DND-41 (cell line): Measurements from ENCODE around the gene EMP2.
"Not testable (repeated sequence)": the region's sequence is repeated elsewhere in the genome, so short reads cannot be mapped to it uniquely, and the experiment has no call there.

Source experiments
- ATAC-seq: fragments of 200-7000 bp; cut with Tn5 transposase; 3 replicates; pipeline ENCODE4 v1.9.1; 2021; ENCODE audit warnings: low read depth; ENCODE audit not compliant: insufficient read depth
- DNase-seq: peaks from one replicate; pipeline ENCODE4 v3.0.0-alpha.2; 2020
- H2AFZ ChIP-seq: 2 replicates; pipeline ENCODE4 v1.6.0; 2012; ENCODE audit warnings: low read depth, low read length
- H3K27ac ChIP-seq: 2 replicates; pipeline ENCODE4 v1.5.1; 2012; ENCODE audit warnings: low read length, inconsistent platforms
- H3K27me3 ChIP-seq: fragments of 200-600 bp; sonication (generic); 2 replicates; pipeline ENCODE4 v1.6.0; 2012; ENCODE audit warnings: low read length, mild to moderate bottlenecking, inconsistent platforms; ENCODE audit not compliant: insufficient read depth, poor library complexity
- H3K36me3 ChIP-seq: 2 replicates; pipeline ENCODE4 v1.5.1; 2012; ENCODE audit warnings: low read length, inconsistent platforms; ENCODE audit not compliant: insufficient read depth
- H3K4me1 ChIP-seq: 2 replicates; pipeline ENCODE4 v1.5.1; 2012; ENCODE audit warnings: mild to moderate bottlenecking, low read length; ENCODE audit not compliant: insufficient read depth
- H3K4me2 ChIP-seq: 2 replicates; pipeline ENCODE4 v1.6.0; 2012; ENCODE audit warnings: mild to moderate bottlenecking, moderate library complexity, low read length, inconsistent platforms; ENCODE audit not compliant: insufficient read depth
- H3K4me3 ChIP-seq, 2 experiments: fragments of 200-600 bp in 1 of 2; shearing (Covaris generic) in 1 of 2; 2 replicates each; pipeline ENCODE4 v1.5.1; 2012 to 2016; ENCODE audit warnings: inconsistent platforms in 2 of 2, low read length in 2 of 2, mild to moderate bottlenecking in 2 of 2, low read depth in 1 of 2, moderate library complexity in 1 of 2
- H3K79me2 ChIP-seq: 2 replicates; pipeline ENCODE4 v1.6.0; 2012; ENCODE audit warnings: low read length, inconsistent platforms; ENCODE audit not compliant: insufficient read depth
- H3K9ac ChIP-seq: 2 replicates; pipeline ENCODE4 v1.6.0; 2012; ENCODE audit warnings: low read depth, mild to moderate bottlenecking, inconsistent platforms, low read length, moderate library complexity
- H3K9me3 ChIP-seq: 2 replicates; pipeline ENCODE4 v1.5.1; 2012; ENCODE audit warnings: low read length, moderate library complexity, mild to moderate bottlenecking, inconsistent platforms; ENCODE audit not compliant: insufficient read depth, severe bottlenecking
- H4K20me1 ChIP-seq: 2 replicates; pipeline ENCODE4 v1.6.0; 2012; ENCODE audit warnings: low read length; ENCODE audit not compliant: insufficient read depth
- CTCF ChIP-seq: IDR thresholded peaks from 2 replicates; pipeline ENCODE4 v1.5.1; 2012; ENCODE audit warnings: borderline replicate concordance, low read length, moderate library complexity, mild to moderate bottlenecking; ENCODE audit not compliant: poor library complexity, severe bottlenecking; ENCODE audit errors: extremely low read depth
- EZH2 ChIP-seq: IDR thresholded peaks from 3 replicates; pipeline ENCODE4 v1.6.1; 2012; ENCODE audit warnings: borderline replicate concordance, low read depth, mild to moderate bottlenecking, moderate library complexity, low read length, inconsistent platforms; ENCODE audit not compliant: severe bottlenecking

EMP2 gene

GRCh38 chr16:10535461-10535860 is 44.9 kb downstream of the EMP2 start:
- Histone ChIP-seq H2AFZ (no peak overlapping the region), H3K4me3 (no peak overlapping the region), H3K4me2 (no peak overlapping the region), H3K79me2 (no peaks in the 10 kb centered on the region), H3K27ac (no peak overlapping the region), H3K4me1 (no peaks in the 10 kb centered on the region), H3K36me3 (no peaks in the 10 kb centered on the region), H3K9ac (no peak overlapping the region), H3K9me3 (no peaks in the 10 kb centered on the region), H4K20me1 (no peaks in the 10 kb centered on the region), H3K27me3 (no peaks in the 10 kb centered on the region)
- DNase-seq = no peak
- ATAC-seq = no peak
- TF ChIP-seq EZH2 (no peak), CTCF (no peak)

GRCh38 chr16:10534748-10535147 is 45.6 kb downstream of the EMP2 start:
- TF ChIP-seq CTCF (no peak), EZH2 (no peak)
- no peaks in the 10 kb centered on the region for H4K20me1 ChIP-seq
- H3K4me3 ChIP-seq = no peak overlapping the region
- no peak for DNase-seq
- ATAC-seq = no peak
- no peaks in the 10 kb centered on the region for H3K27me3 ChIP-seq
- H3K36me3 ChIP-seq = no peaks in the 10 kb centered on the region
- no peak overlapping the region for H3K27ac ChIP-seq
- no peak overlapping the region for H2AFZ ChIP-seq
- H3K9me3 ChIP-seq = no peaks in the 10 kb centered on the region
- no peak overlapping the region for H3K4me2 ChIP-seq
- H3K4me1 ChIP-seq = no peaks in the 10 kb centered on the region
- no peak overlapping the region for H3K9ac ChIP-seq
- no peaks in the 10 kb centered on the region for H3K79me2 ChIP-seq

- H3K9ac ChIP-seq, H2AFZ ChIP-seq, H3K4me2 ChIP-seq, H4K20me1 ChIP-seq, ATAC-seq, H3K4me3 ChIP-seq, H3K27me3 ChIP-seq, DNase-seq, H3K79me2 ChIP-seq, H3K4me1 ChIP-seq, H3K36me3 ChIP-seq, H3K9me3 ChIP-seq, H3K27ac ChIP-seq: not testable (repeated sequence)
Measured at GRCh38 chr16:10533612-10534011, 46.8 kb downstream of the EMP2 start.

DNA sequence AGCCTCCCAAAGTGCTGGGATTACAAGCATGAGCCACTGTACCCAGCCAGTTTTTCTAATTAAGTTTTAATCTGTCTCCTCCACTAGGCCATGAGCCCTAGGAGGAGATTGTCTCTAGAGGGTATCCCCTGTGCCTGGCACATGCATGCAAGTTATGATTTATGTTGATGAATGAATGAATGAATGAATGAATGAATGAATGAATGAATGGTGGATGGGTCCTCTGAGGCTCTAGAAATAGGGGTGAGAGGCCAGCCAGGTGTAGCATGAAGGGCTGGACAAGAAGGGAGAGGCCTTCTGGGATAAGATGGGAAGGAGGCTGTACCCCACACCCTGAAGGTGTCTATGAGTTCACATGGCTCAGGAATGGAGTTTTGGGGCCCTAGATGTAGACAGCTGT is 48.8 kb downstream of the EMP2 start:
- Histone ChIP-seq H3K4me3 (no peak overlapping the region), H3K9ac (no peak overlapping the region), H3K9me3 (no peaks in the 10 kb centered on the region), H4K20me1 (no peaks in the 10 kb centered on the region), H3K36me3 (no peaks in the 10 kb centered on the region), H3K79me2 (no peaks in the 10 kb centered on the region), H3K4me2 (no peak overlapping the region), H3K27ac (no peak overlapping the region), H2AFZ (no peak overlapping the region), H3K27me3 (no peaks in the 10 kb centered on the region), H3K4me1 (no peaks in the 10 kb centered on the region)
- TF ChIP-seq CTCF (no peak), EZH2 (no peak)
- ATAC-seq = no peak
- no peak for DNase-seq
